Upper lobe of right lung (tissue), 1 donor: ENCODE results near the gene TNPO3. TPM values are rescaled to one million over a fixed set of nuclear protein-coding genes. Genes with fewer than 3 reads are reported as not detected.

Experiments
- ATAC-seq: fragments of 200-7000 bp; cut with Tn5 transposase; one replicate; pipeline ENCODE4 v1.9.1; 2020; ENCODE audit warnings: mild to moderate bottlenecking, moderate library complexity
- DNase-seq: peaks from one replicate; pipeline ENCODE4 v3.0.0-alpha.2; 2020
- H3K27ac ChIP-seq: fragments of 200-600 bp; one replicate; pipeline ENCODE4 v1.8.0; 2022
- H3K27me3 ChIP-seq: fragments of 200-600 bp; one replicate; pipeline ENCODE4 v1.8.0; 2022; ENCODE audit warnings: mild to moderate bottlenecking
- H3K36me3 ChIP-seq: fragments of 200-600 bp; one replicate; pipeline ENCODE4 v1.8.0; 2022
- H3K4me1 ChIP-seq: fragments of 200-600 bp; one replicate; pipeline ENCODE4 v1.8.0; 2022
- H3K4me3 ChIP-seq: fragments of 200-600 bp; one replicate; pipeline ENCODE4 v1.8.0; 2022; ENCODE audit warnings: mild to moderate bottlenecking
- H3K9me3 ChIP-seq: fragments of 200-600 bp; one replicate; pipeline ENCODE4 v1.8.0; 2022
- CTCF ChIP-seq: fragments of 200-600 bp; IDR thresholded peaks from one replicate; pipeline ENCODE4 v1.8.0; 2022; ENCODE audit warnings: antibody characterized with exemption
- intact Hi-C: fragments of 100-400 bp; cut with DNase I; formaldehyde crosslinking; loops from one replicate; pipeline ENCODE4 v1.11.0; 2022
- total RNA-seq: library from RNA; stranded (reverse); fragmentation: NEBNext Ultra II Directional; extraction: Animal tissue kit (Norgen Biotek cat#: 25700); gene quantifications from one replicate; pipeline ENCODE4 v1.2.1, GENCODE V29; 2021
- donor health status: DM: no; HTN: yes; CAD: no; lungs with severe emphysema.

TNPO3 gene
- total RNA-seq, 1 donor from 2014 or later: 31.1 TPM

GRCh38 chr7:128918016-128918665, 136.8 kb downstream of the TNPO3 start:
- Histone ChIP-seq H3K9me3 (no peaks in the 10 kb centered on the region), H3K36me3 (no peaks in the 10 kb centered on the region), H3K27ac (no peak overlapping the region), H3K4me3 (no peak overlapping the region), H3K4me1 (peaks cover 4% of the 10 kb centered on the region), H3K27me3 (peaks cover 41% of the 10 kb centered on the region)
- TF ChIP-seq CTCF: no peak
- DNase-seq (peak; percentile 20), ATAC-seq (no peak)
- intact Hi-C loops: no loop called here

DNA sequence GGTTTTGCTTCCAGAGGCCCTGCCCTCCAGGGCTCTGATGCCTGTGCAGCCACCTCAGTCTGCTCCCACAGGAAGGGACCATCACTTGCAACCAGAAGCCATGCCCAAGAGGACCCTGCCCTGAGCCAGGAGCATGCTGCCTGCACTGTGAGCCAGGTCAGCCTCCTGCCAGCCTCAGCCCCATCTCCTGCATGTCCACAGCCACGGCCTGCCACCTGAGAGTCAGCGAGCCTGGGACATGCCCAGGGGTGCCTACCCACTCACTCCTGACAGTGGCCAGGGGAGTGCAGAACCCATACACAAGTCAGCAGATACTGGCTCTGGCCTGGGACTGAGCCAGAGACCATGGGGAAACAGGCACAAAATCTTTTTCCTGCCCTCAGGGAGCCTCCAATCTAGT, 137.8 kb downstream of the TNPO3 start:
- ATAC-seq (no peak), DNase-seq (no peak)
- Histone ChIP-seq H3K4me1 (peaks cover 4% of the 10 kb centered on the region), H3K36me3 (no peaks in the 10 kb centered on the region), H3K4me3 (no peak overlapping the region), H3K27ac (no peak overlapping the region), H3K27me3 (peaks cover 41% of the 10 kb centered on the region), H3K9me3 (no peaks in the 10 kb centered on the region)
- no peak for TF ChIP-seq CTCF
- intact Hi-C loops: no loop called here

- intact Hi-C loops: no loop called here
- H3K27me3 ChIP-seq: peaks cover 44% of the 10 kb centered on the region
- no peak for DNase-seq
These were observed 138.3 kb downstream of the TNPO3 start for GRCh38 chr7:128916643-128916915.

GRCh38 chr7:128915841-128916642, 138.9 kb downstream of the TNPO3 start:
- H3K4me3 ChIP-seq: no peak overlapping the region
- peaks cover 4% of the 10 kb centered on the region for H3K4me1 ChIP-seq
- ATAC-seq (no peak), DNase-seq (no peak)
- no peaks in the 10 kb centered on the region for H3K36me3 ChIP-seq
- no peaks in the 10 kb centered on the region for H3K9me3 ChIP-seq
- intact Hi-C loops: no loop called here
- H3K27me3 ChIP-seq: peaks cover 50% of the 10 kb centered on the region
- no peak overlapping the region for H3K27ac ChIP-seq
- no peak for TF ChIP-seq CTCF

More at GRCh38 chr7:128916643-128916915, 138.3 kb downstream of the TNPO3 start:
- Histone ChIP-seq H3K27ac (no peak overlapping the region), H3K4me3 (no peak overlapping the region), H3K36me3 (no peaks in the 10 kb centered on the region), H3K9me3 (no peaks in the 10 kb centered on the region), H3K4me1 (peaks cover 4% of the 10 kb centered on the region)
- ATAC-seq: no peak
- no peak for TF ChIP-seq CTCF

DNA sequence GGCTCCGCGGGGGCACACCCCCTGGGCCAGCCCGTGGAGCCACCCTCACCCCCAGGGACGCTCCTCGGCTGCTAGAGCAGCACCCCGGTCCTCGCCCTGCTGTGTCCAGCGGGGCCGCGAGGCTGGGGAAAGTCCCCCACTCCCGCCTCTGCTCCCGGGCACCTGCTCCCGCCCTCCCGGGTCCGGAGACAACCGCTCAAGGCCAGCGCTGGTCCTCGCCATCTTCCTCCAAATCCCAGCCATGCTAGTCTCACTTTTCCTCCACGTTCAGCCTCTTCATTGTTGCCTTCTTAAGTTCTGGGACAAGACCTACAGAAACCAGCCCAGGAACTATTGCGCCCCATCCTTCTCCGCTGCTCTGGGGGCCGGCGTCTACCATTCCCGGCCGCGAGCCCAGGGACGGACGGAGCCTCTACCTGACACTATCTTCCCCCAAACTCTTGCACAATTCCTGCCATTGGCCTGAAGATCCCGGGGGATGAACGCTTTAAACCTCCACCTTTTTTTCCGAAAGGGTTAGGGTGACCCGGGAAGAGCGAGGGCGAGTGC, 139.6 kb downstream of the TNPO3 start:
- no peak for ATAC-seq
- Histone ChIP-seq H3K27me3 (peaks cover 57% of the 10 kb centered on the region), H3K4me1 (peaks cover 4% of the 10 kb centered on the region), H3K36me3 (no peaks in the 10 kb centered on the region), H3K9me3 (no peaks in the 10 kb centered on the region), H3K27ac (no peak overlapping the region), H3K4me3 (no peak overlapping the region)
- no peak for DNase-seq
- TF ChIP-seq CTCF: no peak
- intact Hi-C loops: no loop called here
